SK-N-SH (cell line): ENCODE measurements around the gene EVA1A. TPM values are rescaled to one million over a fixed set of nuclear protein-coding genes. Genes with fewer than 3 reads are reported as not detected.

ENCODE experiments used
- CTCF ChIA-PET: fragments of 300-600, 350-600 bp; formaldehyde crosslinking; extraction: SDS; loops from one replicate; lab custom pipeline; 2021; lab: Yijun Ruan, JAX
- POLR2A ChIA-PET: fragments of 350-600 bp; sonication (Branson Sonifier 250); formaldehyde crosslinking; extraction: SDS; loops from one replicate; lab custom pipeline; 2020; ENCODE audit warnings: antibody characterized with exemption, inconsistent platforms; lab: Yijun Ruan, JAX
- DNase-seq: peaks from one replicate; pipeline ENCODE4 v3.0.0; 2012
- H2AFZ ChIP-seq: fragments of 200-600 bp; sonication (generic); 2 replicates; pipeline ENCODE4 v1.8.1; 2016; ENCODE audit warnings: antibody characterized with exemption, mild to moderate bottlenecking, low read depth
- H3F3A ChIP-seq: fragments of 200-600 bp; sonication (generic); replicated peaks from 2 replicates; pipeline ENCODE3; 2016; ENCODE audit warnings: antibody characterized with exemption, mild to moderate bottlenecking; ENCODE audit not compliant: insufficient read depth
- H3K27ac ChIP-seq, 2 experiments: fragments of 200-500 bp in 1 of 2; fragments of 200-600 bp in 1 of 2; sonication (Bioruptor generic) in 1 of 2; sonication (generic), shearing (Covaris generic) in 1 of 2; 2 replicates each; pipeline versions ENCODE4 v1.5.1 to v1.6.1; 2014 to 2016; ENCODE audit warnings: low read depth in 2 of 2, inconsistent platforms in 1 of 2, low read length in 1 of 2, mild to moderate bottlenecking in 1 of 2, mixed read lengths in 1 of 2
- H3K27me3 ChIP-seq: fragments of 200-600 bp; sonication (generic), shearing (Covaris generic); 2 replicates; pipeline ENCODE4 v1.6.1; 2016; ENCODE audit warnings: mixed run types; ENCODE audit not compliant: insufficient read depth
- H3K36me3 ChIP-seq, 2 experiments: fragments of 200-500 bp in 1 of 2; fragments of 200-600 bp in 1 of 2; sonication (Bioruptor generic) in 1 of 2; sonication (generic) in 1 of 2; replicated peaks in 1 of 2; 2 replicates each; pipeline versions ENCODE3 to v1.5.1; 2014 to 2016; ENCODE audit warnings: low read length in 1 of 2, mild to moderate bottlenecking in 1 of 2; ENCODE audit not compliant: insufficient read depth in 2 of 2, control insufficient read depth in 1 of 2
- H3K4me1 ChIP-seq, 2 experiments: fragments of 200-500 bp in 1 of 2; fragments of 200-600 bp in 1 of 2; sonication (Bioruptor generic) in 1 of 2; sonication (generic), shearing (Covaris generic) in 1 of 2; 2 replicates each; pipeline versions ENCODE4 v1.5.1 to v1.6.1; 2014 to 2016; ENCODE audit warnings: low read depth in 1 of 2, low read length in 1 of 2, mixed run types in 1 of 2; ENCODE audit not compliant: insufficient read depth in 2 of 2, control insufficient read depth in 1 of 2
- H3K4me2 ChIP-seq: fragments of 200-600 bp; sonication (generic), shearing (Covaris generic); 2 replicates; pipeline ENCODE4 v1.6.1; 2017; ENCODE audit warnings: mixed run types
- H3K4me3 ChIP-seq, 2 experiments: fragments of 200-500 bp in 1 of 2; fragments of 200-600 bp in 1 of 2; sonication (Bioruptor generic) in 1 of 2; sonication (generic), shearing (Covaris generic) in 1 of 2; 2 replicates each; pipeline versions ENCODE4 v1.5.1 to v1.8.1; 2014 to 2016; ENCODE audit warnings: low read depth in 2 of 2, inconsistent platforms in 1 of 2, low read length in 1 of 2, mild to moderate bottlenecking in 1 of 2, mixed read lengths in 1 of 2, moderate library complexity in 1 of 2
- H3K79me2 ChIP-seq: fragments of 200-600 bp; sonication (generic); 2 replicates; pipeline ENCODE4 v1.8.1; 2017; ENCODE audit warnings: mild to moderate bottlenecking; ENCODE audit not compliant: insufficient read depth
- H3K9ac ChIP-seq: fragments of 200-600 bp; sonication (generic); 2 replicates; pipeline ENCODE4 v1.6.1; 2017; ENCODE audit warnings: mixed run types
- H3K9me2 ChIP-seq: fragments of 200-600 bp; sonication (generic); 2 replicates; pipeline ENCODE4 v1.6.1; 2017; ENCODE audit warnings: mixed run types
- H3K9me3 ChIP-seq: fragments of 200-600 bp; sonication (generic); 2 replicates; pipeline ENCODE4 v1.6.1; 2017; ENCODE audit warnings: mixed run types, mild to moderate bottlenecking, moderate library complexity
- H4K20me1 ChIP-seq: fragments of 200-600 bp; sonication (generic); 2 replicates; pipeline ENCODE4 v1.6.1; 2017; ENCODE audit warnings: mild to moderate bottlenecking, mixed run types; ENCODE audit not compliant: insufficient read depth
- CHD2 ChIP-seq: fragments of 150-350 bp; IDR thresholded peaks from 2 replicates; pipeline ENCODE4 v1.6.1; 2018; ENCODE audit warnings: low read length; ENCODE audit not compliant: partially characterized antibody
- FOSL2 ChIP-seq: IDR thresholded peaks from 2 replicates; pipeline ENCODE4 v1.4.0; 2012; ENCODE audit warnings: low read depth, mild to moderate bottlenecking, moderate library complexity, borderline replicate concordance
- NFIC ChIP-seq: IDR thresholded peaks from 2 replicates; pipeline ENCODE4 v1.4.0; 2012; ENCODE audit warnings: borderline replicate concordance
- TEAD4 ChIP-seq: IDR thresholded peaks from 2 replicates; pipeline ENCODE4 v1.4.0; 2012; ENCODE audit warnings: mild to moderate bottlenecking, borderline replicate concordance; ENCODE audit not compliant: insufficient read depth
- WGBS: methylation state at CpG from one replicate; pipeline ENCODE4 v1.1.6; 2017; ENCODE audit warnings: low lambda C conversion rate; 5-methylcytosine and 5-hydroxymethylcytosine counted together
- polyA plus RNA-seq, 3 experiments: library from polyadenylated mRNA; depleted of rRNA; stranded (reverse); fragments of >200 nt; gene quantifications; 2 replicates each; pipeline ENCODE4 v1.2.3, GENCODE V29; 2012
- TF ChIP-seq, protein P1 (sequence below): IDR thresholded peaks from 2 replicates; pipeline ENCODE4 v1.6.1; 2012; ENCODE audit warnings: mild to moderate bottlenecking, low read depth, low read length, moderate library complexity
- TF ChIP-seq, protein P2 (sequence below): IDR thresholded peaks from 2 replicates; pipeline ENCODE4 v1.4.0; 2012; ENCODE audit warnings: low read depth, borderline replicate concordance
- TF ChIP-seq, protein P3 (sequence below): IDR thresholded peaks from 2 replicates; pipeline ENCODE4 v1.4.0; 2012; ENCODE audit warnings: low read depth, borderline replicate concordance

Gene EVA1A
- polyA plus RNA-seq, 1 of the 3 experiments (the other 2 are of a cell fraction): 93.0 TPM

DNA sequence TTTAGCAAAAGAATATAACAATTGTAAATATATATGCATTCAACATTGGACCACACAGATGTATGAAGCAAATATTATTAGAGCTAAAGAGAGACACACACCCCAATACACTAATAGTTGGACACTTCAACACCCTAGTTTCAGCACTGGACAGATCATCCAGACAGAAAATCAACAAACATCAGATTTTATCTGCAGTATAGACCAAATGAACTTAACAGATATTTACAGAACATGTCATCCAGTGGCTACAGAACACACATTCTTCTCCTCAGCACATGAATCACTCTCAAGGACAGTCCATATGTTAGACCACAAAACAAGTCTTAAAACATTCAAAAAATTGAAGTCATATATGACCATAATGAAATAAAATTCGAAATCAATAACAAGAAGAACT is 22.1 kb upstream of the EVA1A start:
- Histone ChIP-seq H3K9me3 (no peaks in the 10 kb centered on the region), H3K9ac (no peak overlapping the region), H3K79me2 (peaks cover 29% of the 10 kb centered on the region; the same call in 1 of the 2 replicates), H3F3A (peaks cover 5% of the 10 kb centered on the region), H3K4me3 (no peak overlapping the region), H3K4me2 (no peak overlapping the region), H4K20me1 (no peaks in the 10 kb centered on the region), H3K4me1 (peaks cover 0 to 5% of the 10 kb centered on the region in 2 experiments; a peak in 1 of 4 replicates), H2AFZ (no peak overlapping the region), H3K9me2 (no peaks in the 10 kb centered on the region), H3K27me3 (no peaks in the 10 kb centered on the region), H3K36me3 (no peaks in the 10 kb centered on the region), H3K27ac (no peak overlapping the region)
- TF ChIP-seq, protein P1, sequence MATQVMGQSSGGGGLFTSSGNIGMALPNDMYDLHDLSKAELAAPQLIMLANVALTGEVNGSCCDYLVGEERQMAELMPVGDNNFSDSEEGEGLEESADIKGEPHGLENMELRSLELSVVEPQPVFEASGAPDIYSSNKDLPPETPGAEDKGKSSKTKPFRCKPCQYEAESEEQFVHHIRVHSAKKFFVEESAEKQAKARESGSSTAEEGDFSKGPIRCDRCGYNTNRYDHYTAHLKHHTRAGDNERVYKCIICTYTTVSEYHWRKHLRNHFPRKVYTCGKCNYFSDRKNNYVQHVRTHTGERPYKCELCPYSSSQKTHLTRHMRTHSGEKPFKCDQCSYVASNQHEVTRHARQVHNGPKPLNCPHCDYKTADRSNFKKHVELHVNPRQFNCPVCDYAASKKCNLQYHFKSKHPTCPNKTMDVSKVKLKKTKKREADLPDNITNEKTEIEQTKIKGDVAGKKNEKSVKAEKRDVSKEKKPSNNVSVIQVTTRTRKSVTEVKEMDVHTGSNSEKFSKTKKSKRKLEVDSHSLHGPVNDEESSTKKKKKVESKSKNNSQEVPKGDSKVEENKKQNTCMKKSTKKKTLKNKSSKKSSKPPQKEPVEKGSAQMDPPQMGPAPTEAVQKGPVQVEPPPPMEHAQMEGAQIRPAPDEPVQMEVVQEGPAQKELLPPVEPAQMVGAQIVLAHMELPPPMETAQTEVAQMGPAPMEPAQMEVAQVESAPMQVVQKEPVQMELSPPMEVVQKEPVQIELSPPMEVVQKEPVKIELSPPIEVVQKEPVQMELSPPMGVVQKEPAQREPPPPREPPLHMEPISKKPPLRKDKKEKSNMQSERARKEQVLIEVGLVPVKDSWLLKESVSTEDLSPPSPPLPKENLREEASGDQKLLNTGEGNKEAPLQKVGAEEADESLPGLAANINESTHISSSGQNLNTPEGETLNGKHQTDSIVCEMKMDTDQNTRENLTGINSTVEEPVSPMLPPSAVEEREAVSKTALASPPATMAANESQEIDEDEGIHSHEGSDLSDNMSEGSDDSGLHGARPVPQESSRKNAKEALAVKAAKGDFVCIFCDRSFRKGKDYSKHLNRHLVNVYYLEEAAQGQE: peak; percentile 85
- TF ChIP-seq NFIC: no peak
- POLR2A ChIA-PET: no interaction called here
- CTCF ChIA-PET: no interaction called here
- 25% methylated on average over 1 of the region's 1 CpG for WGBS
- DNase-seq: no peak

DNA sequence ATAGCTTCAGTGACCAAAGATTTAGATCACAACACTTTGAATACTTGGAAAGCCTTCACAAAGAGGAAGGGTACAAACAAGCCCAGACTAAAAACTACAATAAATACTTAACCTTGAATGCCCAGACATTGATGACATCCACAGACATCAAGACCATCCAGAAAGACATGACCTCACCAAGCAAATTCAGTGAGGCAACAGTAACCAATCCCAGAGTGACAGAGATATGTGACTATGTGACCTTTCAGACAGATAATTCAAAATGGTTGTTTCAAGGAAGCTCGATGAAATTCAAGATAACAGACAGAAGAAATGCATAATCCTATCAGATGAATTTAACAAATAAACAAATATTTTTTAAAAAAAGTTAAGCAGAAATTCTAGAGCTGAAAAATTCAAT is 19.9 kb upstream of the EVA1A start:
- Histone ChIP-seq H3K27me3 (no peaks in the 10 kb centered on the region), H3K4me3 (no peak overlapping the region), H2AFZ (no peak overlapping the region), H3K4me1 (no peaks in the 10 kb centered on the region), H3K9me3 (no peaks in the 10 kb centered on the region), H3K27ac (no peak overlapping the region), H4K20me1 (no peaks in the 10 kb centered on the region), H3K9ac (no peak overlapping the region), H3K9me2 (no peaks in the 10 kb centered on the region), H3K36me3 (no peaks in the 10 kb centered on the region), H3F3A (no peaks in the 10 kb centered on the region), H3K79me2 (peaks cover 33% of the 10 kb centered on the region; the same call in 1 of the 2 replicates), H3K4me2 (no peak overlapping the region)
- DNase-seq: no peak
- POLR2A ChIA-PET: no interaction called here
- CTCF ChIA-PET: interaction anchor here (1.2 to 1.8 kb wide), 2 partner anchors 28 to 29 kb away, joined by 4 to 5 read pairs; no protein-coding TSS in a partner anchor
- TF ChIP-seq, protein P2, sequence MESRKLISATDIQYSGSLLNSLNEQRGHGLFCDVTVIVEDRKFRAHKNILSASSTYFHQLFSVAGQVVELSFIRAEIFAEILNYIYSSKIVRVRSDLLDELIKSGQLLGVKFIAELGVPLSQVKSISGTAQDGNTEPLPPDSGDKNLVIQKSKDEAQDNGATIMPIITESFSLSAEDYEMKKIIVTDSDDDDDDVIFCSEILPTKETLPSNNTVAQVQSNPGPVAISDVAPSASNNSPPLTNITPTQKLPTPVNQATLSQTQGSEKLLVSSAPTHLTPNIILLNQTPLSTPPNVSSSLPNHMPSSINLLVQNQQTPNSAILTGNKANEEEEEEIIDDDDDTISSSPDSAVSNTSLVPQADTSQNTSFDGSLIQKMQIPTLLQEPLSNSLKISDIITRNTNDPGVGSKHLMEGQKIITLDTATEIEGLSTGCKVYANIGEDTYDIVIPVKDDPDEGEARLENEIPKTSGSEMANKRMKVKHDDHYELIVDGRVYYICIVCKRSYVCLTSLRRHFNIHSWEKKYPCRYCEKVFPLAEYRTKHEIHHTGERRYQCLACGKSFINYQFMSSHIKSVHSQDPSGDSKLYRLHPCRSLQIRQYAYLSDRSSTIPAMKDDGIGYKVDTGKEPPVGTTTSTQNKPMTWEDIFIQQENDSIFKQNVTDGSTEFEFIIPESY: no peak
- TF ChIP-seq FOSL2 (no peak), CHD2 (no peak), TEAD4 (no peak)
- TF ChIP-seq, protein P3, sequence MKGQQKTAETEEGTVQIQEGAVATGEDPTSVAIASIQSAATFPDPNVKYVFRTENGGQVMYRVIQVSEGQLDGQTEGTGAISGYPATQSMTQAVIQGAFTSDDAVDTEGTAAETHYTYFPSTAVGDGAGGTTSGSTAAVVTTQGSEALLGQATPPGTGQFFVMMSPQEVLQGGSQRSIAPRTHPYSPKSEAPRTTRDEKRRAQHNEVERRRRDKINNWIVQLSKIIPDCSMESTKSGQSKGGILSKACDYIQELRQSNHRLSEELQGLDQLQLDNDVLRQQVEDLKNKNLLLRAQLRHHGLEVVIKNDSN: no peak
- WGBS: 63% methylated on average over 1 of the region's 1 CpG
